ENCODE measurements around the gene STX1B.

GRCh38 chr16:30992931-30993816, 17.3 kb downstream of the STX1B start:
- TF ChIP-seq POLR2A (IDR thresholded peaks at IDR 0.05; ENCODE audit: low read depth, low read length), result no peak
- TF ChIP-seq MYC (IDR thresholded peaks at IDR 0.05; ENCODE audit: low read depth, low read length), result no peak
- TF ChIP-seq CTCF (IDR thresholded peaks at IDR 0.05; ENCODE audit: extremely low read depth in 1 of 2, insufficient read depth in 1 of 2, low read depth in 1 of 2, low read length in 2 of 2), result no peak
- no peak for TF ChIP-seq POLR2AphosphoS5 (IDR thresholded peaks at IDR 0.05; ENCODE audit: insufficient read depth, low read depth, low read length)
- no peak for TF ChIP-seq GATA2 (IDR thresholded peaks at IDR 0.05; ENCODE audit: insufficient read depth, insufficient read length, low read depth, low read length)
- TF ChIP-seq JUN (IDR thresholded peaks at IDR 0.05; ENCODE audit: borderline replicate concordance, insufficient read depth, insufficient read length, low read depth), result no peak
- TF ChIP-seq EZH2 (IDR thresholded peaks at IDR 0.05; ENCODE audit: borderline replicate concordance, low read depth, low read length, severe bottlenecking), result no peak
- no peak for TF ChIP-seq MAX (IDR thresholded peaks at IDR 0.05; ENCODE audit: insufficient read depth, insufficient read length)
- no peak for TF ChIP-seq FOS (IDR thresholded peaks at IDR 0.05; ENCODE audit: borderline replicate concordance, insufficient read depth, low read length)

Measured in endothelial cell of umbilical vein (primary cell).